SU-DHL-6 (cell line): ENCODE results near the gene RFLNA.

Source experiments
- EZH2phosphoT487 ChIP-seq: fragments of 200-600 bp; sonication (generic), shearing (Covaris generic); conservative IDR thresholded peaks from 2 replicates; pipeline ENCODE4 v1.6.1; 2018; ENCODE audit warnings: mild to moderate bottlenecking, antibody characterized with exemption, low read length, moderate library complexity, mixed read lengths
- TF ChIP-seq, protein P1 (sequence below): fragments of 200-600 bp; sonication (generic); IDR thresholded peaks from one replicate; pipeline ENCODE4 v1.5.1; 2017; ENCODE audit warnings: antibody characterized with exemption, mild to moderate bottlenecking, low read length, moderate library complexity; ENCODE audit not compliant: insufficient read depth, poor library complexity, severe bottlenecking

DNA sequence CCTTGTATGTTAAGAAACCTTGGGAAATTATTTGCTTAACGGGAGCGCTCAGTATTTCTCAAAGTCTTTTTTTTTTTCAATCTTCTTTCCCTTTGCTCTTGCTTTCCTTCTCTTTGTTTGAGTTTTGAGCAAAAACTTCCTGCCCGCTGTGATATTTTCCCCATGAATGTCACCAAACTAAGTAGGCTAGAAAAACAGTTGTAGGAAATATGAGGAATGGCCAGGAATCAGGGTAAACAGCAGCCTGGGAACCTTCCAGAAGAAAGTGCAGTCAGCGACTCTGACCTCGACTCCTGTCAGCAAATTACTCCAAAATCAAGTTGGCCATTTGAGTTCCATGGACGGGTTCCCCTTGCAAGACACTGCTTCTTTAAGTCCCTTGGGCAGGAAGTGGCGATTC lies 11.6 kb upstream of the RFLNA start:
- TF ChIP-seq, protein P1, sequence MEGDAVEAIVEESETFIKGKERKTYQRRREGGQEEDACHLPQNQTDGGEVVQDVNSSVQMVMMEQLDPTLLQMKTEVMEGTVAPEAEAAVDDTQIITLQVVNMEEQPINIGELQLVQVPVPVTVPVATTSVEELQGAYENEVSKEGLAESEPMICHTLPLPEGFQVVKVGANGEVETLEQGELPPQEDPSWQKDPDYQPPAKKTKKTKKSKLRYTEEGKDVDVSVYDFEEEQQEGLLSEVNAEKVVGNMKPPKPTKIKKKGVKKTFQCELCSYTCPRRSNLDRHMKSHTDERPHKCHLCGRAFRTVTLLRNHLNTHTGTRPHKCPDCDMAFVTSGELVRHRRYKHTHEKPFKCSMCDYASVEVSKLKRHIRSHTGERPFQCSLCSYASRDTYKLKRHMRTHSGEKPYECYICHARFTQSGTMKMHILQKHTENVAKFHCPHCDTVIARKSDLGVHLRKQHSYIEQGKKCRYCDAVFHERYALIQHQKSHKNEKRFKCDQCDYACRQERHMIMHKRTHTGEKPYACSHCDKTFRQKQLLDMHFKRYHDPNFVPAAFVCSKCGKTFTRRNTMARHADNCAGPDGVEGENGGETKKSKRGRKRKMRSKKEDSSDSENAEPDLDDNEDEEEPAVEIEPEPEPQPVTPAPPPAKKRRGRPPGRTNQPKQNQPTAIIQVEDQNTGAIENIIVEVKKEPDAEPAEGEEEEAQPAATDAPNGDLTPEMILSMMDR = no peak
- no peak for TF ChIP-seq EZH2phosphoT487
